ENCODE measurements around the gene PWP2.

DNA sequence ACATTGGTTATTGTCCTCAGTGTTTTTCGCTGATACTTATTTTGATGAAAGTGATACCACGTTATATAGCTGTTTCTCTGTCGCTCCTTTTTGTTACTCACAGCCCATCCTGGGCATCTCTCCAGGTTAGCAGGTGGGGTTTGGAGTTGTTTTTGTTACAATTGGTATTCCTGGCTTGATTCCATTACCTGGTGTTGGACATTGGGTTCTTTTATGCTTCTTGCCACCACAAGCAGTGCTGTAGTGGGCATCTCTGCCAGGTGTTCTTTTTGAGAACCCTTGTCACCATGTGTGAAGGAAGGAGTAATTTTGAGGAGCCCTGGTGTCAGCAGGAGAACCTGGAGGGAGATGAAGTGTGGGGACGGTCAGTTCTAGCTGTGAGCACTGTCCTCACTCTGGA, 47.5 kb upstream of the PWP2 start:
- TF ChIP-seq, protein P1, sequence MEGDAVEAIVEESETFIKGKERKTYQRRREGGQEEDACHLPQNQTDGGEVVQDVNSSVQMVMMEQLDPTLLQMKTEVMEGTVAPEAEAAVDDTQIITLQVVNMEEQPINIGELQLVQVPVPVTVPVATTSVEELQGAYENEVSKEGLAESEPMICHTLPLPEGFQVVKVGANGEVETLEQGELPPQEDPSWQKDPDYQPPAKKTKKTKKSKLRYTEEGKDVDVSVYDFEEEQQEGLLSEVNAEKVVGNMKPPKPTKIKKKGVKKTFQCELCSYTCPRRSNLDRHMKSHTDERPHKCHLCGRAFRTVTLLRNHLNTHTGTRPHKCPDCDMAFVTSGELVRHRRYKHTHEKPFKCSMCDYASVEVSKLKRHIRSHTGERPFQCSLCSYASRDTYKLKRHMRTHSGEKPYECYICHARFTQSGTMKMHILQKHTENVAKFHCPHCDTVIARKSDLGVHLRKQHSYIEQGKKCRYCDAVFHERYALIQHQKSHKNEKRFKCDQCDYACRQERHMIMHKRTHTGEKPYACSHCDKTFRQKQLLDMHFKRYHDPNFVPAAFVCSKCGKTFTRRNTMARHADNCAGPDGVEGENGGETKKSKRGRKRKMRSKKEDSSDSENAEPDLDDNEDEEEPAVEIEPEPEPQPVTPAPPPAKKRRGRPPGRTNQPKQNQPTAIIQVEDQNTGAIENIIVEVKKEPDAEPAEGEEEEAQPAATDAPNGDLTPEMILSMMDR (IDR thresholded peaks at IDR 0.05) = no peak
- no peak for TF ChIP-seq EP300 (IDR thresholded peaks at IDR 0.05)
